SK-N-SH treated with all-trans-retinoic acid at 6 μM for 48 hours (cell line): ENCODE measurements around the gene SAMD8.

ENCODE experiments used
- BACH2 ChIP-seq: fragments of 250-450 bp; sonication (Bioruptor Pico); IDR thresholded peaks from 2 replicates; pipeline ENCODE4 v1.9.0; 2021; ENCODE audit warnings: mild to moderate bottlenecking, borderline replicate concordance
- CREB5 ChIP-seq: fragments of 250-450 bp; sonication (Bioruptor Pico); IDR thresholded peaks from 2 replicates; pipeline ENCODE4 v1.5.1; 2020; ENCODE audit warnings: low read depth, mild to moderate bottlenecking, moderate library complexity
- CSRNP3 ChIP-seq: fragments of 250-450 bp; sonication (Bioruptor Pico); IDR thresholded peaks from 2 replicates; pipeline ENCODE4 v1.5.1; 2021; ENCODE audit warnings: mild to moderate bottlenecking, moderate library complexity
- GLIS3 ChIP-seq: fragments of 250-450 bp; sonication (Bioruptor Pico); IDR thresholded peaks from 2 replicates; pipeline ENCODE4 v1.5.0; 2020; ENCODE audit warnings: mild to moderate bottlenecking, moderate library complexity
- OSR1 ChIP-seq: fragments of 250-450 bp; sonication (Bioruptor Pico); IDR thresholded peaks from 2 replicates; pipeline ENCODE4 v1.8.0; 2022; ENCODE audit warnings: moderate library complexity, mild to moderate bottlenecking, inconsistent platforms
- PATZ1 ChIP-seq: fragments of 250-450 bp; sonication (Bioruptor Pico); IDR thresholded peaks from 2 replicates; pipeline ENCODE4 v1.8.0; 2020; ENCODE audit warnings: mild to moderate bottlenecking, moderate library complexity, borderline replicate concordance
- POU6F1 ChIP-seq: fragments of 250-450 bp; sonication (Bioruptor Pico); IDR thresholded peaks from 2 replicates; pipeline ENCODE4 v1.8.0; 2021; ENCODE audit warnings: low read depth, mild to moderate bottlenecking, moderate library complexity, borderline replicate concordance
- ZFP3 ChIP-seq: fragments of 250-450 bp; sonication (Bioruptor Pico); IDR thresholded peaks from 2 replicates; pipeline ENCODE4 v1.5.0; 2020; ENCODE audit warnings: mild to moderate bottlenecking, moderate library complexity
- ZFP30 ChIP-seq: fragments of 450-650 bp; formaldehyde crosslinking; IDR thresholded peaks from 2 replicates; pipeline ENCODE4 v1.5.0; 2022; ENCODE audit warnings: mild to moderate bottlenecking, moderate library complexity
- ZNF565 ChIP-seq: fragments of 450-650 bp; formaldehyde crosslinking; conservative IDR thresholded peaks from 2 replicates; pipeline ENCODE4 v1.5.0; 2020; ENCODE audit warnings: low read depth, mild to moderate bottlenecking, moderate library complexity
- ZNF8 ChIP-seq: fragments of 450-650 bp; formaldehyde crosslinking; IDR thresholded peaks from 2 replicates; pipeline ENCODE4 v1.5.0; 2020; ENCODE audit warnings: mild to moderate bottlenecking, moderate library complexity

- TF ChIP-seq OSR1 (CRISPR knock-in tag) (no peak), PATZ1 (CRISPR knock-in tag) (no peak), ZFP30 (no peak), CREB5 (CRISPR knock-in tag) (no peak), POU6F1 (no peak), GLIS3 (no peak), ZNF565 (CRISPR knock-in tag) (no peak), ZNF8 (CRISPR knock-in tag) (no peak), ZFP3 (CRISPR knock-in tag) (no peak), CSRNP3 (CRISPR knock-in tag) (no peak), BACH2 (CRISPR knock-in tag) (no peak)
Observed at GRCh38 chr10:75096749-75097148, 14.7 kb upstream of the SAMD8 start.
